Panc1 (cell line): Measurements from ENCODE around the gene KDM1B. TPM values are rescaled to one million over a fixed set of nuclear protein-coding genes. Genes with fewer than 3 reads are reported as not detected.

Source experiments
- ATAC-seq: fragments of 200-7000 bp; cut with Tn5 transposase; 2 replicates; pipeline ENCODE4 v1.9.1; 2020; ENCODE audit warnings: mild to moderate bottlenecking, moderate library complexity
- BruUV-seq: library from RNA; stranded (reverse); fragments of 400-500 nt; replicated peaks from 2 replicates; lab custom pipeline; 2021; lab: Mats Ljungman, UMichigan
- CTCF ChIA-PET: fragments of 300-600 bp; sonication (Branson Sonifier 250); formaldehyde crosslinking; loops from one replicate; lab custom pipeline; 2022; ENCODE audit warnings: antibody characterized with exemption; lab: Charles Lee
- POLR2A ChIA-PET: fragments of 300-600 bp; sonication (Branson Sonifier 250); formaldehyde crosslinking; loops from one replicate; lab custom pipeline; 2022; ENCODE audit warnings: antibody characterized with exemption; lab: Charles Lee
- DNase-seq: peaks from one replicate; pipeline ENCODE4 v3.0.0-alpha.2; 2010; ENCODE audit warnings: low read depth, low spot score
- H3K27ac ChIP-seq: 2 replicates; pipeline ENCODE4 v1.5.1; 2011; ENCODE audit warnings: mild to moderate bottlenecking, low read length, inconsistent platforms
- H3K27me3 ChIP-seq: fragments of 200-500 bp; sonication (Bioruptor generic); 2 replicates; pipeline ENCODE4 v1.6.0; 2014; ENCODE audit warnings: low read length, inconsistent platforms; ENCODE audit not compliant: control insufficient read depth, insufficient read depth
- H3K36me3 ChIP-seq: fragments of 200-500 bp; sonication (Bioruptor generic); 2 replicates; pipeline ENCODE4 v1.5.1; 2014; ENCODE audit warnings: inconsistent platforms, mild to moderate bottlenecking, low read length, moderate library complexity; ENCODE audit not compliant: control insufficient read depth, insufficient read depth
- H3K4me1 ChIP-seq: 2 replicates; pipeline ENCODE4 v1.5.1; 2011; ENCODE audit warnings: inconsistent platforms, mild to moderate bottlenecking, low read length, moderate library complexity; ENCODE audit not compliant: control insufficient read depth, insufficient read depth
- H3K4me3 ChIP-seq, 2 experiments: 2 replicates each; pipeline ENCODE4 v1.5.1; 2011 to 2012; ENCODE audit warnings: low read depth in 2 of 2, low read length in 2 of 2, mild to moderate bottlenecking in 2 of 2, inconsistent platforms in 1 of 2, moderate library complexity in 1 of 2
- H3K9me3 ChIP-seq: fragments of 200-500 bp; sonication (Bioruptor generic); 2 replicates; pipeline ENCODE4 v1.5.1; 2014; ENCODE audit warnings: low read depth, mild to moderate bottlenecking, inconsistent platforms, low read length, moderate library complexity; ENCODE audit not compliant: control insufficient read depth, insufficient read depth
- POLR2AphosphoS5 ChIP-seq: IDR thresholded peaks from 2 replicates; pipeline ENCODE4 v1.6.1; 2012; ENCODE audit warnings: mild to moderate bottlenecking, low read depth, low read length, moderate library complexity
- SIN3A ChIP-seq: IDR thresholded peaks from 2 replicates; pipeline ENCODE4 v1.6.1; 2012; ENCODE audit warnings: low read depth, mild to moderate bottlenecking, low read length, moderate library complexity, borderline replicate concordance; ENCODE audit not compliant: insufficient read depth
- TCF7L2 ChIP-seq: IDR thresholded peaks from 2 replicates; pipeline ENCODE4 v1.6.1; 2011; ENCODE audit warnings: mild to moderate bottlenecking, low read depth, low read length, inconsistent platforms
- in situ Hi-C: cut with HindIII; loops from 2 replicates; pipeline ENCODE4 v1.10.0; 2016; ENCODE audit warnings: low sequenced_read_pairs, low pct_unique_long_range_greater_than_20kb
- intact Hi-C: fragments of 100-400 bp; cut with micrococcal nuclease; formaldehyde crosslinking; loops from one replicate; pipeline ENCODE4 v1.10.0; 2022; ENCODE audit not compliant: unreplicated experiment
- total RNA-seq: library from RNA; stranded (reverse); gene quantifications from one replicate; pipeline ENCODE4 v1.2.1, GENCODE V29; 2021; ENCODE audit not compliant: unreplicated experiment
- TF ChIP-seq, protein P1 (sequence below), 2 experiments: IDR thresholded peaks; 2 replicates each; pipeline ENCODE4 v1.6.1; 2011 to 2012; ENCODE audit warnings: low read depth in 2 of 2, control low read depth in 1 of 2, low read length in 1 of 2, mild to moderate bottlenecking in 1 of 2, moderate library complexity in 1 of 2; ENCODE audit not compliant: insufficient read depth in 1 of 2
- TF ChIP-seq, protein P2 (sequence below): fragments of 450-650 bp; IDR thresholded peaks from 2 replicates; pipeline ENCODE4 v1.5.1; 2017; ENCODE audit warnings: mild to moderate bottlenecking

The KDM1B gene
- total RNA-seq, 1 experiment from 2014 or later = 27.1 TPM

DNA sequence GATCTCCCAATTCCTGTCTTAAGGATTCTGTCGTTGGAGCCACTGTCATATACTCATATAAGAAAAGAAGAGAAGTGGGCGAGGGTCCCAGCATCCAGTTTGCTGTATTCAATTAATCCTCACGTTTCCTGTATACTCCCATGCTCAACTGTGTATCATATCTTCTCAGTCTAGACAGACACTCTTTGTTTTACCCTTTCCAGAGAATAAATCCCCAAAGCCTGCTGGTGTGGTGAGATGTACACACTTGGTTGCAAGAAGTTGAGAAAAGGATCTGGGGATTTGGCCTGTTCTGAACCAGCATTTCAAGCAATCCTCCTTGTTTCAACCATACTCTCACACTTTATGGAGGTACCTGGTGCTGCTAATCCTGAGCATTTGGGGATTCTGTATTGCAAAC, 3.4 kb upstream of the KDM1B start:
- CTCF ChIA-PET = no interaction called here
- ATAC-seq (no peak), DNase-seq (no peak)
- Histone ChIP-seq H3K27ac (no peak overlapping the region), H3K36me3 (no peaks in the 10 kb centered on the region), H3K4me3 (no peak overlapping the region), H3K9me3 (no peaks in the 10 kb centered on the region), H3K4me1 (peaks cover 7% of the 10 kb centered on the region), H3K27me3 (no peaks in the 10 kb centered on the region)
- TF ChIP-seq, protein P1, sequence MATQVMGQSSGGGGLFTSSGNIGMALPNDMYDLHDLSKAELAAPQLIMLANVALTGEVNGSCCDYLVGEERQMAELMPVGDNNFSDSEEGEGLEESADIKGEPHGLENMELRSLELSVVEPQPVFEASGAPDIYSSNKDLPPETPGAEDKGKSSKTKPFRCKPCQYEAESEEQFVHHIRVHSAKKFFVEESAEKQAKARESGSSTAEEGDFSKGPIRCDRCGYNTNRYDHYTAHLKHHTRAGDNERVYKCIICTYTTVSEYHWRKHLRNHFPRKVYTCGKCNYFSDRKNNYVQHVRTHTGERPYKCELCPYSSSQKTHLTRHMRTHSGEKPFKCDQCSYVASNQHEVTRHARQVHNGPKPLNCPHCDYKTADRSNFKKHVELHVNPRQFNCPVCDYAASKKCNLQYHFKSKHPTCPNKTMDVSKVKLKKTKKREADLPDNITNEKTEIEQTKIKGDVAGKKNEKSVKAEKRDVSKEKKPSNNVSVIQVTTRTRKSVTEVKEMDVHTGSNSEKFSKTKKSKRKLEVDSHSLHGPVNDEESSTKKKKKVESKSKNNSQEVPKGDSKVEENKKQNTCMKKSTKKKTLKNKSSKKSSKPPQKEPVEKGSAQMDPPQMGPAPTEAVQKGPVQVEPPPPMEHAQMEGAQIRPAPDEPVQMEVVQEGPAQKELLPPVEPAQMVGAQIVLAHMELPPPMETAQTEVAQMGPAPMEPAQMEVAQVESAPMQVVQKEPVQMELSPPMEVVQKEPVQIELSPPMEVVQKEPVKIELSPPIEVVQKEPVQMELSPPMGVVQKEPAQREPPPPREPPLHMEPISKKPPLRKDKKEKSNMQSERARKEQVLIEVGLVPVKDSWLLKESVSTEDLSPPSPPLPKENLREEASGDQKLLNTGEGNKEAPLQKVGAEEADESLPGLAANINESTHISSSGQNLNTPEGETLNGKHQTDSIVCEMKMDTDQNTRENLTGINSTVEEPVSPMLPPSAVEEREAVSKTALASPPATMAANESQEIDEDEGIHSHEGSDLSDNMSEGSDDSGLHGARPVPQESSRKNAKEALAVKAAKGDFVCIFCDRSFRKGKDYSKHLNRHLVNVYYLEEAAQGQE (IDR thresholded peaks at IDR 0.05; ENCODE audit: insufficient read depth in 1 of 2, low read depth in 2 of 2, low read length in 1 of 2) = no peak
- TF ChIP-seq POLR2AphosphoS5 (no peak), TCF7L2 (no peak), SIN3A (no peak)
- TF ChIP-seq, protein P2, sequence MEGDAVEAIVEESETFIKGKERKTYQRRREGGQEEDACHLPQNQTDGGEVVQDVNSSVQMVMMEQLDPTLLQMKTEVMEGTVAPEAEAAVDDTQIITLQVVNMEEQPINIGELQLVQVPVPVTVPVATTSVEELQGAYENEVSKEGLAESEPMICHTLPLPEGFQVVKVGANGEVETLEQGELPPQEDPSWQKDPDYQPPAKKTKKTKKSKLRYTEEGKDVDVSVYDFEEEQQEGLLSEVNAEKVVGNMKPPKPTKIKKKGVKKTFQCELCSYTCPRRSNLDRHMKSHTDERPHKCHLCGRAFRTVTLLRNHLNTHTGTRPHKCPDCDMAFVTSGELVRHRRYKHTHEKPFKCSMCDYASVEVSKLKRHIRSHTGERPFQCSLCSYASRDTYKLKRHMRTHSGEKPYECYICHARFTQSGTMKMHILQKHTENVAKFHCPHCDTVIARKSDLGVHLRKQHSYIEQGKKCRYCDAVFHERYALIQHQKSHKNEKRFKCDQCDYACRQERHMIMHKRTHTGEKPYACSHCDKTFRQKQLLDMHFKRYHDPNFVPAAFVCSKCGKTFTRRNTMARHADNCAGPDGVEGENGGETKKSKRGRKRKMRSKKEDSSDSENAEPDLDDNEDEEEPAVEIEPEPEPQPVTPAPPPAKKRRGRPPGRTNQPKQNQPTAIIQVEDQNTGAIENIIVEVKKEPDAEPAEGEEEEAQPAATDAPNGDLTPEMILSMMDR = no peak
- in situ Hi-C loops = no loop called here
- intact Hi-C loops = no loop called here
- POLR2A ChIA-PET = no interaction called here
- BruUV-seq = no TSS peak

DNA sequence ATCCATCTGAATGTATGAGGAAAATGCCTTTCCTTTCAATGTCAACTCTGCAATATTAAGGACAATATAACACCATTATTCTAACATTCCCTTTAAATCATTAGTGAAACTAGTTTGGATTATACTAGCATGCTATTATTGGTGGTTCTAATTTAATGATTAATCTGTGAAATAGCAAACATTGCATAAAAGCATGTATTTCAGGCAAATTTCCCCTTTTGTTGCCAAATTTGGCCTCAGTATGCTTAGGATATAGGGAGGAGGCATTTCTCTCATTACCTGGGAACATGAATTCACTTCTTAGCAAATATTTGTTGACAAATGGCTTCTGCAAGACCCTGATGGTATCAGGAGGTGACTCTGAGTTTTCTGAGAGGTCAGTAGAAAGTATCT, 1.9 kb upstream of the KDM1B start:
- TF ChIP-seq SIN3A (no peak), POLR2AphosphoS5 (no peak), TCF7L2 (no peak)
- TF ChIP-seq, protein P1 (IDR thresholded peaks at IDR 0.05; ENCODE audit: insufficient read depth in 1 of 2, low read depth in 2 of 2, low read length in 1 of 2) = no peak
- TF ChIP-seq, protein P2 = no peak
- POLR2A ChIA-PET = no interaction called here
- H3K27ac ChIP-seq = peak overlapping the region; percentile 84; the same call in 1 of the 2 replicates
- no peaks in the 10 kb centered on the region for H3K27me3 ChIP-seq
- intact Hi-C loops (no loop called here), in situ Hi-C loops (no loop called here)
- CTCF ChIA-PET = no interaction called here
- no TSS peak for BruUV-seq
- no peak for ATAC-seq
- peaks cover 7% of the 10 kb centered on the region for H3K4me1 ChIP-seq
- DNase-seq = no peak
- no peaks in the 10 kb centered on the region for H3K36me3 ChIP-seq
- no peak overlapping the region for H3K4me3 ChIP-seq
- no peaks in the 10 kb centered on the region for H3K9me3 ChIP-seq
